CD4-positive, alpha-beta T cell (primary cell): ENCODE measurements around the gene PRRT3. TPM values are rescaled to one million over a fixed set of nuclear protein-coding genes. Genes with fewer than 3 reads are reported as not detected.

Experiments used
- ATAC-seq: fragments of 200-7000 bp; cut with Tn5 transposase; one replicate; pipeline ENCODE4 v1.10.0; 2022; ENCODE audit warnings: mild to moderate bottlenecking; ENCODE audit not compliant: poor library complexity
- CTCF ChIA-PET: fragments of 350-600 bp; sonication (Branson Sonifier 250); formaldehyde crosslinking; loops from one replicate; lab custom pipeline; 2021; ENCODE audit warnings: antibody characterized with exemption, inconsistent platforms; lab: Charles Lee
- POLR2A ChIA-PET: fragments of 350-600 bp; sonication (Branson Sonifier 250); formaldehyde crosslinking; loops from one replicate; lab custom pipeline; 2021; ENCODE audit warnings: antibody characterized with exemption, inconsistent platforms; lab: Charles Lee
- DNase-seq, 14 experiments: peaks; one replicate each; pipeline ENCODE4 v3.0.0-alpha.2; 2013 to 2020; ENCODE audit warnings: mixed read lengths in 2 of 14
- H3K27ac ChIP-seq, 2 donors: one replicate each; pipeline versions ENCODE4 v1.5.1 to v1.7.0; 2013; ENCODE audit warnings: low read length in 2 of 2, low read depth in 1 of 2, mild to moderate bottlenecking in 1 of 2
- H3K27me3 ChIP-seq, 2 experiments: 1 replicate in 1 of 2; 2 replicates in 1 of 2; pipeline versions ENCODE4 v1.6.1 to v1.7.0; 2013; ENCODE audit warnings: low read length in 2 of 2, control low read depth in 1 of 2, mild to moderate bottlenecking in 1 of 2, moderate library complexity in 1 of 2; ENCODE audit not compliant: insufficient read depth in 2 of 2, control insufficient read depth in 1 of 2
- H3K36me3 ChIP-seq: one replicate; pipeline ENCODE4 v1.6.1; 2013; ENCODE audit warnings: low read length, control low read depth; ENCODE audit not compliant: insufficient read depth
- H3K4me1 ChIP-seq: one replicate; pipeline ENCODE4 v1.6.1; 2013; ENCODE audit warnings: low read length, control low read depth; ENCODE audit not compliant: insufficient read depth
- H3K4me3 ChIP-seq: one replicate; pipeline ENCODE4 v1.5.1; 2013; ENCODE audit warnings: mild to moderate bottlenecking, low read length, moderate library complexity
- H3K9me3 ChIP-seq, 2 experiments: 1 replicate in 1 of 2; 2 replicates in 1 of 2; pipeline versions ENCODE4 v1.6.1 to v1.7.0; 2013; ENCODE audit warnings: low read length in 2 of 2, mild to moderate bottlenecking in 2 of 2, control low read depth in 1 of 2, moderate library complexity in 1 of 2; ENCODE audit not compliant: control insufficient read depth in 1 of 2, insufficient read depth in 1 of 2
- H3K27ac Mint-ChIP-seq: one replicate; pipeline ENCODE4 v1.8.0; 2020; ENCODE audit warnings: mixed read lengths
- H3K27me3 Mint-ChIP-seq: one replicate; pipeline ENCODE4 v1.8.0; 2021; ENCODE audit warnings: mixed read lengths
- H3K36me3 Mint-ChIP-seq: one replicate; pipeline ENCODE4 v1.8.0; 2021; ENCODE audit warnings: low read depth, mixed read lengths
- H3K4me1 Mint-ChIP-seq: one replicate; pipeline ENCODE4 v1.8.0; 2021; ENCODE audit warnings: low read depth, mixed read lengths
- H3K4me3 Mint-ChIP-seq: one replicate; pipeline ENCODE4 v1.8.0; 2020; ENCODE audit warnings: mild to moderate bottlenecking, mixed read lengths
- H3K9me3 Mint-ChIP-seq: one replicate; pipeline ENCODE4 v1.8.0; 2020; ENCODE audit warnings: mixed read lengths
- CTCF ChIP-seq: fragments of 200-600 bp; IDR thresholded peaks from one replicate; pipeline ENCODE4 v1.8.0; 2022; ENCODE audit warnings: antibody characterized with exemption, mild to moderate bottlenecking
- intact Hi-C, 2 experiments: fragments of 100-400 bp; cut with DNase I in 1 of 2; cut with micrococcal nuclease in 1 of 2; formaldehyde crosslinking; loops; one replicate each; pipeline versions ENCODE4 v1.15.1 to v1.9.0; 2023 to 2025; cut with DNase I, micrococcal nuclease
- total RNA-seq, 174 experiments: library from RNA in 2 of 174; stranded (reverse) in 2 of 174; gene quantifications; one replicate each; pipeline ENCODE4 v1.2.3 and lab custom pipeline; 2021 to 2026

Gene PRRT3
- total RNA-seq, 2 experiments from 2014 or later, result 6.3 to 8.3 TPM

- H3K27me3 Mint-ChIP-seq, result no peaks in the 10 kb centered on the region
- no peaks in the 10 kb centered on the region for H3K27me3 ChIP-seq
- no peak overlapping the region for H3K27ac ChIP-seq
- H3K4me3 ChIP-seq, result no peak overlapping the region
- H3K9me3 Mint-ChIP-seq, result no peaks in the 10 kb centered on the region
- H3K36me3 Mint-ChIP-seq, result peaks cover 2% of the 10 kb centered on the region
- H3K4me1 Mint-ChIP-seq, result peaks cover 20% of the 10 kb centered on the region
- no peak for TF ChIP-seq CTCF
- no peaks in the 10 kb centered on the region for H3K9me3 ChIP-seq
- H3K27ac Mint-ChIP-seq, result no peak overlapping the region
- POLR2A ChIA-PET, result interaction anchor here (3.2 kb wide), 1 partner anchor 22 kb away, joined by 18 read pairs; the partner anchor contains the start of gene CRELD1
- DNase-seq (no peak), ATAC-seq (no peak)
- CTCF ChIA-PET, result no interaction called here
- H3K4me3 Mint-ChIP-seq, result no peak overlapping the region
- H3K4me1 ChIP-seq, result peaks cover 18% of the 10 kb centered on the region
- no peaks in the 10 kb centered on the region for H3K36me3 ChIP-seq
- intact Hi-C loops, result no loop called here
Observed at GRCh38 chr3:9955611-9956352, 3.6 kb upstream of the PRRT3 start.

- H3K27me3 ChIP-seq, result no peaks in the 10 kb centered on the region
- H3K4me1 ChIP-seq, result peaks cover 21% of the 10 kb centered on the region
- intact Hi-C loops, result no loop called here
- DNase-seq, result no peak
- H3K36me3 Mint-ChIP-seq, result no peaks in the 10 kb centered on the region
- no peak overlapping the region for H3K4me3 ChIP-seq
- no peak for ATAC-seq
- H3K36me3 ChIP-seq, result no peaks in the 10 kb centered on the region
- POLR2A ChIA-PET, result interaction anchor here (3.2 kb wide), 1 partner anchor 22 kb away, joined by 18 read pairs; the partner anchor contains the start of gene CRELD1
- H3K27ac Mint-ChIP-seq, result no peak overlapping the region
- H3K9me3 Mint-ChIP-seq, result no peaks in the 10 kb centered on the region
- H3K4me3 Mint-ChIP-seq, result no peak overlapping the region
- no peak overlapping the region for H3K27ac ChIP-seq
- H3K9me3 ChIP-seq, result no peaks in the 10 kb centered on the region
- peaks cover 21% of the 10 kb centered on the region for H3K4me1 Mint-ChIP-seq
- TF ChIP-seq CTCF, result no peak
- CTCF ChIA-PET, result no interaction called here
- no peaks in the 10 kb centered on the region for H3K27me3 Mint-ChIP-seq
Observed at GRCh38 chr3:9955067-9955502, 2.9 kb upstream of the PRRT3 start.

GRCh38 chr3:9951598-9951961 is 628 bp downstream of the PRRT3 start:
- Mint-ChIP-seq H3K4me3 (peak overlapping the region; percentile 88), H3K36me3 (no peaks in the 10 kb centered on the region), H3K27ac (peak overlapping the region; percentile 41), H3K4me1 (peaks cover 21% of the 10 kb centered on the region), H3K27me3 (no peaks in the 10 kb centered on the region), H3K9me3 (no peaks in the 10 kb centered on the region)
- Histone ChIP-seq H3K27ac (no peak overlapping the region), H3K36me3 (peaks cover 9% of the 10 kb centered on the region), H3K9me3 (no peaks in the 10 kb centered on the region), H3K27me3 (no peaks in the 10 kb centered on the region), H3K4me3 (peak overlapping the region; percentile 77), H3K4me1 (peaks cover 24% of the 10 kb centered on the region)
- intact Hi-C loops, result loop anchor here in 1 of 2 experiments (5.0 kb wide), 1 partner anchor 59 kb away; the partner anchor contains the start of gene JAGN1
- TF ChIP-seq CTCF, result no peak
- DNase-seq (peak in 1 of 14 experiments; percentile 19), ATAC-seq (peak; percentile 10)
- POLR2A ChIA-PET, result interaction anchor here (0.6 to 3.9 kb wide), 8 partner anchors 18 to 555 kb away, joined by 3 to 66 read pairs (median 4); partner anchors contain the start of genes CRELD1, EMC3, FANCD2 and JAGN1
- CTCF ChIA-PET, result interaction anchor here (1.8 to 3.1 kb wide), 2 partner anchors 17 to 19 kb away, joined by 4 to 20 read pairs; partner anchors contain the start of gene CRELD1
